Measurements from ENCODE around the gene RYR1.

Gene RYR1

DNA sequence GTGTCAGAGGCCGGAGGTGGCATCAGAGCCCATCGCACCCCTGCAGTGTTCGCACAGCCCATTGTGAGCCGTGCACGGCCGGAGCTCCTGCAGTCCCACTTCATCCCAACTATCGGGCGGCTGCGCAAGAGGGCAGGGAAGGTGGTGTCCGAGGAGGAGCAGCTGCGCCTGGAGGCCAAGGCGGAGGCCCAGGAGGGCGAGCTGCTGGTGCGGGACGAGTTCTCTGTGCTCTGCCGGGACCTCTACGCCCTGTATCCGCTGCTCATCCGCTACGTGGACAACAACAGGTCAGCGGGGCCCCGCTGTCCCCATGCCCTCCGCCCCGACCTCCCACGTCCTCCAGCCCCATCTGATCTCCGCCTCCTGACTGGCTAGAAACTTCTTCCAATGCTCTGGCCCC is 85.7 kb downstream of the RYR1 start:
- DNase-seq = no peak

GRCh38 chr19:38519988-38520387 is 86.5 kb downstream of the RYR1 start:
- DNase-seq = no peak

- no peak for DNase-seq
Observed at GRCh38 chr19:38522915-38523314, 89.4 kb downstream of the RYR1 start.

DNA sequence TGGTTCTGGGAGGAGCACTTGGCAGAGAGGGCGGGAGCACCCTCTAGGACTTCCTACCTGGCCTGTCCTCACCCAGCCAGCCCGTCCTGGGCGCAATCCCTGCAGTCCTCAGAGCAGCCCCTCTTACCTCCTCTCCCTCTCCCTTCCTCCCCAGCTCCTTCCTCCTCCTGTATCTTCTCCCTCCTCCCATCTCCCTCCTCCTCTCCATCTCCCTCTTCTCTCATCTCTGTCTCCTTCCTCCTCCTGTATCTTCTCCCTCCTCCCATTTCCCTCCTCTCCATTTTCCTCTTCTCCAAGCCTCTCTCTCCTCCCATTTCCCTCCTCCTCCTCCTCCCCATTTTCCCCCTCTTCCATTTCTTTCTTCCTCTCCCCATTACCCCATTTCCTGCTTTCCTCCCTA is 89.8 kb downstream of the RYR1 start:
- DNase-seq = no peak

GRCh38 chr19:38524369-38524768 is 90.9 kb downstream of the RYR1 start:
- DNase-seq = no peak

DNA sequence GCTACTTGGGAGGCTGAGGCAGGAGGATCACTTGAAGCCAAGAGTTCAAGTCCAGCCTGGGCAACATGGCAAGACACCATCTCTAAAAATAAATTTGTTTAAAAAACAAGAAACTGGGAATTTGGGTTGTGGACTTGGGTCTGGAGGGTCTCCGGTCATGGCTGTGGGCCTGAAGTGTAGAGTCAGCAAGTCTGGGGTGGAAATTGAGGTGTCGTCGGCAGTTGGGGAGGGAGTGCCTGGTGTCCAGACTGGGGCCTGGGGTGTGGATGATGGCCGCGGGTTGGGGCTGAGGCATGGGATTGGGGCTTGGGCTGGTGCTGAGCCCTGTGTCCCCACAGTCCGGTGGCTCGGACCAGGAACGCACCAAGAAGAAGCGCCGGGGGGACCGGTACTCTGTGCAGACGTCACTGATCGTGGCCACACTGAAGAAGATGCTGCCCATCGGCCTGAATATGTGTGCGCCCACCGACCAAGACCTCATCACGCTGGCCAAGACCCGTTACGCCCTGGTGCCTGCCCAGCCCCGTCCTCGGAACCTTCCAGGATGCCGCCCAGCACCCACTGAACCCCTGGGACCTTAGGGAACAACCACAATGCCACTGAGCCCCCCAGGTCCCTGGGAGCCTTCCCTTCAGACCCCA is 91.6 kb downstream of the RYR1 start:
- DNase-seq = no peak

DNA sequence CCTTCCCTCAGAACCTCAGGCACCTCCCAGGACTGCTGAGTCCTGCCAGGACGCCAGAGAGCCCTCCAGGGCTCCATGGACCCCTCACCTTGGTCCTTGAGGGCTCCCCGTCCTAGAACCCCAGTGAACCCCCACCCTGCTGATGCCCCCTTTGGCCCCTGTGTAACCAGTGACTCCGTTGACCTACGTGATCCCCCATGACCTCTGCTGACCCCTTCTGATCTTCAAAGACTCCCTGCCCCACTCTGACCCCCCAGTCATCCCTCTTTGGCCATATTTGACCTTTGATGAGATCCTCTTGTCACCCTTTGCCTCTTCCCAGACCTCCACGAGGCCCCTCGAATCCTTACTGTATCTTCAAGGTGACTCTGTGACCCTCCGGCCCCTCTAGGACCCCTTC is 92.9 kb downstream of the RYR1 start:
- DNase-seq = no peak

DNA sequence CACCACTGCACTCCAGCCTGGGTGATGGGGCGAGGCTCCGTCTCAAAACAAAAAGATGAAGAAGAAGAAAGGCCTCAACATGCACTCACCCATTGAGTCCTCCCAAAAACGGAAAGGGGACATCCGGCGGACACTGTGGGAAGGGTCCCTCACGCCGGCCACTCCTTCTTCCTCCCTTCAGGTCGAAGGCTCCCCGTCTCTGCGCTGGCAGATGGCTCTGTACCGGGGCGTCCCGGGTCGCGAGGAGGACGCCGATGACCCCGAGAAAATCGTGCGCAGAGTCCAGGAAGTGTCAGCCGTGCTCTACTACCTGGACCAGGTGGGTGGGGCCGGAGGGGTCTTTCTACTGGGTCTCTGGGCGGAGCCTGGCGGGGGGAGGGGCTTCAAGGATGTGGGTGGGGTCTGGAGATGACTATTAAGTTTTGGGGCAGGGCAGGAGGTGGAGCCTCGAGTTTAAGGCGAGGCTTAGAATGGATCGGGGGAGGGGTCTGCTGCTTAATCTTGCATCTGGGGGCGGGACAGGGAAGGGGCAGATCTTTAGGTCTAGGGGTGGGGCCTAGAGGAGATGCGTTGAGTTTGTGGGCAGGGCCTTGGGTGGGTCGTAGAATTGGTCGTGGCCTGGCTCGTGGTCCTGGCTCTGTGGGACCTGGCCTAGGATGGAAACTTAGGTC is 94.1 kb downstream of the RYR1 start:
- no peak for DNase-seq

GRCh38 chr19:38528213-38528755 is 94.8 kb downstream of the RYR1 start:
- DNase-seq = no peak

- DNase-seq = no peak
Observed at GRCh38 chr19:38528931-38529330, 95.4 kb downstream of the RYR1 start.

DNA sequence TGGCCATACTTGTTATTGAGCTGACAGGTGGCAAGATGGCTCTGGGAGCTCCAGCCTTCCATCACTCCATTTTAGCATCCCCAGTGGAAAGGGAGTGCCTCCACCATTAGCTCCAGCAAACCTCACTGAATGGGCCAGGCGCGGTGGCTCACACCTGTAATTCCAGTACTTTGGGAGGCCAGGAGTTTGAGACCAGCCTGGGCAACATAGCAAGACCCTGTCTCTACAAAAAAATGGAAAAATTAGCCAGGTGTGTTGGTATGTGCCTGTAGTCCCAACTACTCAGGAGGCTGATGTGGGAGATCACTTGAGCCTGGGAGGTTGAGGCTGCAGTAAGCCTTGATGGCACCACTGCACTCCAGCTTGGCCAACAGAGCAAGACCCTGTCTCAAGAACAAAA is 98.0 kb downstream of the RYR1 start:
- no peak for DNase-seq

- DNase-seq = no peak
Observed at GRCh38 chr19:38532939-38533338, 99.4 kb downstream of the RYR1 start.

- DNase-seq = no peak
Observed at GRCh38 chr19:38534574-38534973, 101.1 kb downstream of the RYR1 start.

GRCh38 chr19:38535212-38535611 is 101.7 kb downstream of the RYR1 start:
- DNase-seq = no peak

DNA sequence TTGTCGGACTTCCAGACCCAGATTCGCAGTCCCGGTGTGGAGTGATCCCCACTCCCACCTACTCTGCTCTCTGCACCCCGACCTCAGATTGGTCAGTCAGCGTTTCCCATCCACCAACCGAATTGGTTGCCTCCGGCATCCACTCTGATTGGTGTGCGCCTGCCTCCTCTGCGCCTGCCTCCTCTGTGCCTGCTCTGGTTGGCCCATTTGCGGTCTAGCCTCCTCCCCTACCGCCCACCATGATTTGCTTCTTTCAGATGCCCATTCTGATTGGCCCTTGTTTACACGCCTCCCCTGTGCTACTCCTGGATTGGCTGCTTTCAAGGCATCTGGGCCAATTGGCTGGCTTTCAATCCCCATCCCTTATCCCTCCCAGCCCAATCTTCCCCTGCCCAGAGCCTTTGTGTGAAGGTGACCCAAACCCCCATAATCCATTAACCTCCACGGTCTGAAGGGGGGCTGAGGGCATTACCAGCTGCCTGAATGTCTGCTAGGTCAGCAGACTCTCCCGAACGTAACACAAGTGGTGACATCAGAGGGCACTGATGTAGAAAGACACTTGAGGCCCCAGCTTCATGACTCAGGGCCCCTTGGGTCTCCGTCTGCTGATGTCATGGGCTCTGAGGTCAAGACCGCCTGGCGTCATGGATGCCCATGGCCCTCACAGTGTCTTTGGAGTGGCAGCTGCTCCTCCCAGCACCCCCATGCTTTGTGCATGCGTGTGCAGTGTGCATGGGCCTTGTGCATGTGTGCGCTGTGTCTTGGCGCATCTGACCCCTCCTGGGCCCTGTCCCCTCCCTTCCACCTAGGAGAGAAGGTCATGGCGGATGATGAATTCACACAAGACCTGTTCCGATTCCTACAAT is 103.8 kb downstream of the RYR1 start:
- no peak for DNase-seq

DNA sequence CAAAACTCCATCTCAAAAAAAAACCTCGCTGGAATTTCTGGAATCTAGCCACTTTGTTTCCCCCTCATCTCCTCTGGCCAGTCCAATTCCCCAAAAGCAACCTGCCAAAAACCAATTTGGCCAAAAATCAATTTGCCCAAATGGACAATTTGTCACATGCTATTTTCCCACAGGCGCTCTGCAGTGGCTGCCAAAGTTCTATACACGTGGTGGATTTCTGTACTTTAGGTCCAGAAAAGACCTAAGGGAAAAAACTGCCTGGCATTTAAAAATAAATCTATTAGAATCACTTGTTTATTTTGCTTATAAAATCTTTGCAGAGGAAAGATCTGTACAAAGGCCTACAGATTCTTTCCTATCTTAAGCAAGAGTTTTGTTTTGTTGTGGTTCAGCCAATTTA is 104.9 kb downstream of the RYR1 start:
- DNase-seq = no peak

DNA sequence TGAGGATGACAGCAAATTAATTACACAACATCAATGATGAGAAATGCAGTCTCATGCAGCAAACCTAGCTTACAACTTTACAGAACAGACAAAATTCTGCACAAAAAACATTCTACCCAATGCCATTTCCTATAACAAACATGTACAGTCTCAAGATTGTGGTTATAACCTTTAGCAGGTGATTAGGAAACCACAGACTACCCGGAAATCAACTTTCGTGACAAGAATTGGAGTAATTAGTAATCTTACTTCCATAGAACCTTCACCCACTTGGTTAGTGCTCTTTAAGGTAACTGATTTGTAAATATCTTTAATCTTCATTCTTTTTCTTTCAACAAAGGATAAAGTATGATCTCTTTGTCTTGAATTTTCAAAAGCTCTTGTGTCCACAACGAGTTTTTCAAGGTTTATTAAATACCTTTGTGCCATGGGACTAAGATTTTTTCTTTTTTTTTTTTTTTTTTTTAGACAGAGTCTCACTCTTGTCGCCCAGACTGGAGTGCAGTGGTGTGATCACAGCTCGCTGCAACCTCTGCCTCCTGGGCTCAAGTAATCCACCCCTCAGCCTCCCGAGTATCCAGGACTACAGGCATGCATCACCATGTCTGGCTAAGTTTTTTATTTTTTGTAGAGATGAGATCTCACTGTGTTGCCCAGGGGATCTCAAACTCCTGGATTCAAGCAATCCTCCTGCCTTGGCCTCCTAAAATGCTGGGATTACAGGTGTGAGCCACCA is 105.5 kb downstream of the RYR1 start:
- no peak for DNase-seq

GRCh38 chr19:38539751-38540150 is 106.3 kb downstream of the RYR1 start:
- no peak for DNase-seq

- DNase-seq = no peak
Observed at GRCh38 chr19:38542040-38542439, 108.5 kb downstream of the RYR1 start.

DNA sequence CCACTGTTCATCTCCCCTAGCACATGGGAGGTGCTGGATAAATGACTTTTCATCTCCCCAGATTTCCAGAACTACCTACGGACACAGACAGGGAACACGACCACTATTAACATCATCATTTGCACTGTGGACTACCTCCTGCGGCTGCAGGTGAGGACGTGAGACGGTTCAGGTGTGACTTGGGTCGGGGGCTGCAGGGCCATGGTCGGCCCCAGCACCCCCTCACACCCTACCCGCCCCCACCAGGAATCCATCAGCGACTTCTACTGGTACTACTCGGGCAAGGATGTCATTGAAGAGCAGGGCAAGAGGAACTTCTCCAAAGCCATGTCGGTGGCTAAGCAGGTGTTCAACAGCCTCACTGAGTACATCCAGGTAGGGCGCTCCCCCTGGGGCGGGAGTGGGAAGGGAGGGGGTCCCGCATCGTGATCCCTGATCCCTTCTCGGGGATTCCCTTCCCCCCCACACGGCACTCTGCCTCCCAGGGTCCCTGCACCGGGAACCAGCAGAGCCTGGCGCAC is 109.9 kb downstream of the RYR1 start:
- DNase-seq = no peak

DNA sequence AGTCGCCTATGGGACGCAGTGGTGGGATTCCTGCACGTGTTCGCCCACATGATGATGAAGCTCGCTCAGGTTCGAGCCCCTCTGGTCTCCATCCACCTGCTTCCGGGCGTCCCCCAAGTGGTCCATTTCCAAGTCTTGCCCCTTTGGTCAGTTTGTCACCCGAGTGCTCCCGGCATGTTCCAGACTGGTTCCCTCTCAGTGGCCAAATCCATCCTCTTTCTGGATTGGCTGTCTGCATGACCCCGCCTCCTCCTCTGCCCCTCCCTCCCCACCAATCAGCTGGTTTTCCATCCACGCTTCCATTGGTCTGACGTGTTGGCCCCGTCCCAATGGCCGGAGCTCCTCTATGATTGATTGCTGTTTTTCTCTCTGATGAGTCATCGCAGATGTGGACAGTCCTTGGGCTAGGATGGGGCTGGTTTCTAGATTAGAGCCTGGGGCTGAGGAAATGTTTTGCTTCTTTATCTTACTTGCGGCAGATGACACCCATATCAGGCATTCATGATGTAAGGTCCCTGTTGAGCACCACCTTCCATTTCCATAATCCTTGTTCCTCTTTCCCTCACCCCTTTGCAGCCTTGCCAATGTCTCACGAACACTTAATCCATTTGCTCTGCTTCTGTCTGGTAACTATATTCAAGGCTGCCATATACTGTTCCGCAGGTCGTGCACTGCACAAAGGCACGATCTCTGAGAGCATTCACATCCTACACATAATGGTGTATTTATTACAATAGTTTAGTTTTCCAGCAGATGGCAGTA is 110.5 kb downstream of the RYR1 start:
- DNase-seq = no peak
